ENCODE measurements around the gene SPRY4.
"Not testable (repeated sequence)": the region's sequence is repeated elsewhere in the genome, so short reads cannot be mapped to it uniquely, and the experiment has no call there.

Gene SPRY4

GRCh38 chr5:142324871-142325724 lies at the start of gene SPRY4:
Gene SPRY4 (minus strand): TSS chr5:142325021. CDS start chr5:142315108, 9,913 bp downstream.
- DNase-seq (ENCODE audit: low spot score) = peak; percentile 87

GRCh38 chr5:142368529-142368928 lies 43.7 kb upstream of the SPRY4 start:
- no peak for DNase-seq (ENCODE audit: low spot score)

- DNase-seq (ENCODE audit: low spot score) = no peak
These were observed 41.2 kb upstream of the SPRY4 start for GRCh38 chr5:142366007-142366406.

- DNase-seq (ENCODE audit: low spot score) = no peak
These were observed 39.7 kb upstream of the SPRY4 start for GRCh38 chr5:142364251-142365145.

GRCh38 chr5:142363619-142363963 lies 38.8 kb upstream of the SPRY4 start:
- no peak for DNase-seq (ENCODE audit: low spot score)

- not testable (repeated sequence) for DNase-seq (ENCODE audit: low spot score)
These were observed 37.4 kb upstream of the SPRY4 start for GRCh38 chr5:142362193-142362592.

GRCh38 chr5:142360607-142361120 lies 35.8 kb upstream of the SPRY4 start:
- DNase-seq (ENCODE audit: low spot score) = no peak

- no peak for DNase-seq (ENCODE audit: low spot score)
These were observed 35.3 kb upstream of the SPRY4 start for GRCh38 chr5:142360051-142360498.

- no peak for DNase-seq (ENCODE audit: low spot score)
These were observed 33.8 kb upstream of the SPRY4 start for GRCh38 chr5:142358648-142359047.

GRCh38 chr5:142358121-142358520 lies 33.3 kb upstream of the SPRY4 start:
- DNase-seq (ENCODE audit: low spot score) = no peak

- no peak for DNase-seq (ENCODE audit: low spot score)
These were observed 32.8 kb upstream of the SPRY4 start for GRCh38 chr5:142357469-142358090.

- DNase-seq (ENCODE audit: low spot score) = peak; percentile 87
These were observed 32.1 kb upstream of the SPRY4 start for GRCh38 chr5:142356716-142357468.

GRCh38 chr5:142356349-142356715 lies 31.5 kb upstream of the SPRY4 start:
- no peak for DNase-seq (ENCODE audit: low spot score)

GRCh38 chr5:142353071-142353472 lies 28.3 kb upstream of the SPRY4 start:
- no peak for DNase-seq (ENCODE audit: low spot score)

GRCh38 chr5:142350021-142350420 lies 25.2 kb upstream of the SPRY4 start:
- no peak for DNase-seq (ENCODE audit: low spot score)

- no peak for DNase-seq (ENCODE audit: low spot score)
These were observed 21.9 kb upstream of the SPRY4 start for GRCh38 chr5:142346706-142347105.

- DNase-seq (ENCODE audit: low spot score) = not testable (repeated sequence)
These were observed 20.1 kb upstream of the SPRY4 start for GRCh38 chr5:142344915-142345314.

- no peak for DNase-seq (ENCODE audit: low spot score)
These were observed 18.7 kb upstream of the SPRY4 start for GRCh38 chr5:142343531-142343930.

GRCh38 chr5:142342128-142342981 lies 17.5 kb upstream of the SPRY4 start:
- no peak for DNase-seq (ENCODE audit: low spot score)

GRCh38 chr5:142339781-142340180 lies 15.0 kb upstream of the SPRY4 start:
- DNase-seq (ENCODE audit: low spot score) = no peak

GRCh38 chr5:142334538-142334937 lies 9.7 kb upstream of the SPRY4 start:
- DNase-seq (ENCODE audit: low spot score) = no peak

All from CD4-positive, alpha-beta T cell treated with Interleukin-2 at 100 ng/mL for 4 hours (primary cell).